Body of pancreas (tissue), 4 donors: ENCODE data around the gene SPRR3.

Experiments
- CTCF ChIP-seq, 7 experiments: fragments of 450-650 bp in 4 of 7; fragments of 200-600 bp in 3 of 7; sonication (generic) in 3 of 7; IDR thresholded peaks; one replicate each; pipeline ENCODE4 v1.5.1; 2016 to 2019; ENCODE audit warnings: antibody characterized with exemption in 7 of 7
- POLR2A ChIP-seq, 3 donors: fragments of 450-650 bp; IDR thresholded peaks; one replicate each; pipeline ENCODE4 v1.6.1; 2016; ENCODE audit warnings: antibody characterized with exemption in 3 of 3, mild to moderate bottlenecking in 2 of 3

GRCh38 chr1:152969036-152969435 lies 32.5 kb upstream of the SPRR3 start:
- TF ChIP-seq POLR2A (IDR thresholded peaks at IDR 0.05) (no peak), CTCF (IDR thresholded peaks at IDR 0.05) (no peak)
